ENCODE measurements around the gene PRKCH. TPM values are rescaled to one million over a fixed set of nuclear protein-coding genes. Genes with fewer than 3 reads are reported as not detected.

Gene PRKCH
- total and polyA plus RNA-seq, 3 experiments from 2014 or later = 165 to 369 (median 166) TPM

- H3K4me3 ChIP-seq (ENCODE audit: low read length) = no peak overlapping the region
- H3K4me3 Mint-ChIP-seq = peak overlapping the region in 6 of 7 donors; percentile 12 to 46 (median 34)
Measured at GRCh38 chr14:61475316-61475715, 153.9 kb downstream of the PRKCH start.

GRCh38 chr14:61476105-61476753 is 154.8 kb downstream of the PRKCH start:
- Histone ChIP-seq H3K9me3 (ENCODE audit: low read length) (no peaks in the 10 kb centered on the region), H3K27me3 (ENCODE audit: insufficient read depth, low read length, poor library complexity, severe bottlenecking) (no peaks in the 10 kb centered on the region), H3K27ac (ENCODE audit: low read depth, low read length) (peak overlapping the region; percentile 80), H3K4me1 (ENCODE audit: insufficient read depth, low read length) (peaks cover 96% of the 10 kb centered on the region), H3K4me3 (ENCODE audit: low read length) (peak overlapping the region; percentile 35), H3K36me3 (ENCODE audit: insufficient read depth, low read length) (peaks cover 6% of the 10 kb centered on the region)
- Mint-ChIP-seq H3K4me1 (peaks cover 91 to 98% (median 97%) of the 10 kb centered on the region in 3 donors), H3K27ac (peak overlapping the region; percentile 89 to 100 (median 99)), H3K36me3 (peaks cover 8 to 74% (median 28%) of the 10 kb centered on the region in 3 donors), H3K4me3 (peak overlapping the region; percentile 39 to 78 (median 69)), H3K27me3 (peaks cover 0 to 8% of the 10 kb centered on the region in 2 donors), H3K9me3 (no peaks in the 10 kb centered on the region)
- DNase-seq = no peak
- CTCF ChIA-PET = interaction anchor here (0.6 to 3.9 kb wide), 19 partner anchors 13 to 361 kb away, joined by 3 to 19 read pairs (median 4); partner anchors contain the start of genes PRKCH and TMEM30B
- POLR2A ChIA-PET = interaction anchor here (0.7 to 2.5 kb wide), 8 partner anchors 9 to 274 kb away, joined by 3 to 8 read pairs (median 4); partner anchors contain the start of gene HIF1A

More at GRCh38 chr14:61475316-61475715, 153.9 kb downstream of the PRKCH start:
- H3K9me3 Mint-ChIP-seq = no peaks in the 10 kb centered on the region
- Histone ChIP-seq H3K27ac (ENCODE audit: low read depth, low read length) (no peak overlapping the region), H3K4me1 (ENCODE audit: insufficient read depth, low read length) (peaks cover 96% of the 10 kb centered on the region), H3K27me3 (ENCODE audit: insufficient read depth, low read length, poor library complexity, severe bottlenecking) (no peaks in the 10 kb centered on the region), H3K36me3 (ENCODE audit: insufficient read depth, low read length) (no peaks in the 10 kb centered on the region), H3K9me3 (ENCODE audit: low read length) (no peaks in the 10 kb centered on the region)
- H3K27ac Mint-ChIP-seq = peak overlapping the region; percentile 87 to 100 (median 96)
- H3K27me3 Mint-ChIP-seq = peaks cover 0 to 9% of the 10 kb centered on the region in 2 donors
- H3K4me1 Mint-ChIP-seq = peaks cover 93 to 98% (median 97%) of the 10 kb centered on the region in 3 donors
- peak in 1 of 5 donors; percentile 41 for DNase-seq
- ChIA-PET POLR2A (interaction anchor here (0.7 to 1.6 kb wide), 3 partner anchors 8 to 195 kb away, joined by 3 to 5 read pairs (median 3); no protein-coding TSS in a partner anchor), CTCF (interaction anchor here (0.9 to 3.9 kb wide), 17 partner anchors 8 to 362 kb away, joined by 3 to 19 read pairs (median 4); partner anchors contain the start of genes PRKCH and TMEM30B)
- peaks cover 8 to 74% (median 25%) of the 10 kb centered on the region in 3 donors for H3K36me3 Mint-ChIP-seq

DNA sequence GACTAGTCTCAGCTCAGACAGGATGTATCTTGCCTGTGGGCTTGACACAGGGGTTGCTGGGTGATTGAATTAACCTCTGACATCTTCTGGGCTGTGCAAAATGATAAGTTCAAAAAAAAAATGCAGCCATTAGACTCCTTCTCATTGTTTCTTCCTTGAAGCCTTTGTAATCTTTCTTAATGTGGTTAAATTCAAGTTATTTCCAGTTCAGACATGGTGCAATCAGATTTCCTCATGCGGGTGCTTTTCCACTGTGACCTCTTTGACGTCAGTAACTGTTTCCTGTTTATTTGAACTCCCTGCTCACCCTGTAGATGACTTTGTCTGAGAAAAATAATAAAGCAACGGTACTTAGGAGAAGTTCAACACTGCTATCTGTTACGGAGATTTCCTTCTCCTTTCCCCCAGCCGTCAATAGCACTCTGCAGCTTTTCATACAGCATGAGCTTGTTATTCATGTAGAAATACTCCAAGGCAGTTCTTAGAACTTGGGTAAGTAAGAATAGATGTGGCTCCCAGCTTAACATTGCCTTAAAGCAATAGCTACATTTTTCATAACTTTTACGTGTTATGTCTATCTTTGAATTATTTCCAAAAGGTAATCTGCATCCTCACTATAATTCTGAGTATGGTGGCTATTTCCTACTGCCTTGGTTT is 155.5 kb downstream of the PRKCH start:
- POLR2A ChIA-PET = interaction anchor here (0.7 to 2.5 kb wide), 6 partner anchors 17 to 273 kb away, joined by 3 to 8 read pairs (median 4); partner anchors contain the start of gene HIF1A
- H3K27me3 Mint-ChIP-seq = peaks cover 0 to 8% of the 10 kb centered on the region in 2 donors
- peak overlapping the region; percentile 89 to 100 (median 99) for H3K27ac Mint-ChIP-seq
- H3K36me3 Mint-ChIP-seq = peaks cover 8 to 73% (median 28%) of the 10 kb centered on the region in 3 donors
- H3K9me3 ChIP-seq (ENCODE audit: low read length) = no peaks in the 10 kb centered on the region
- peaks cover 93% of the 10 kb centered on the region for H3K4me1 ChIP-seq (ENCODE audit: insufficient read depth, low read length)
- peaks cover 9% of the 10 kb centered on the region for H3K36me3 ChIP-seq (ENCODE audit: insufficient read depth, low read length)
- peaks cover 88 to 96% (median 96%) of the 10 kb centered on the region in 3 donors for H3K4me1 Mint-ChIP-seq
- CTCF ChIA-PET = interaction anchor here (0.6 to 3.9 kb wide), 12 partner anchors 13 to 361 kb away, joined by 3 to 19 read pairs (median 5); partner anchors contain the start of genes PRKCH and TMEM30B
- H3K4me3 ChIP-seq (ENCODE audit: low read length) = peak overlapping the region; percentile 35
- peak; percentile 32 to 93 (median 83) for DNase-seq
- no peaks in the 10 kb centered on the region for H3K27me3 ChIP-seq (ENCODE audit: insufficient read depth, low read length, poor library complexity, severe bottlenecking)
- peak overlapping the region; percentile 80 for H3K27ac ChIP-seq (ENCODE audit: low read depth, low read length)
- H3K9me3 Mint-ChIP-seq = no peaks in the 10 kb centered on the region
- H3K4me3 Mint-ChIP-seq = peak overlapping the region; percentile 39 to 78 (median 69)

GRCh38 chr14:61477712-61478462 is 156.5 kb downstream of the PRKCH start:
- DNase-seq = peak in 1 of 5 donors; percentile 29
- Histone ChIP-seq H3K4me1 (ENCODE audit: insufficient read depth, low read length) (peaks cover 87% of the 10 kb centered on the region), H3K27ac (ENCODE audit: low read depth, low read length) (peak overlapping the region; percentile 80), H3K9me3 (ENCODE audit: low read length) (no peaks in the 10 kb centered on the region), H3K36me3 (ENCODE audit: insufficient read depth, low read length) (peaks cover 17% of the 10 kb centered on the region), H3K27me3 (ENCODE audit: insufficient read depth, low read length, poor library complexity, severe bottlenecking) (no peaks in the 10 kb centered on the region), H3K4me3 (ENCODE audit: low read length) (peak overlapping the region; percentile 1)
- POLR2A ChIA-PET = interaction anchor here (0.5 to 2.5 kb wide), 6 partner anchors 23 to 284 kb away, joined by 3 to 10 read pairs (median 4); partner anchors contain the start of genes PRKCH and SNAPC1
- Mint-ChIP-seq H3K9me3 (no peaks in the 10 kb centered on the region), H3K27me3 (peaks cover 0 to 5% of the 10 kb centered on the region in 2 donors), H3K4me3 (peak overlapping the region; percentile 52 to 75 (median 64)), H3K4me1 (peaks cover 84 to 94% (median 94%) of the 10 kb centered on the region in 3 donors), H3K27ac (peak overlapping the region; percentile 89 to 100 (median 99)), H3K36me3 (peaks cover 8 to 76% (median 27%) of the 10 kb centered on the region in 3 donors)
- CTCF ChIA-PET = interaction anchor here (0.8 to 3.9 kb wide), 11 partner anchors 12 to 217 kb away, joined by 3 to 19 read pairs (median 4); partner anchors contain the start of gene TMEM30B

DNA sequence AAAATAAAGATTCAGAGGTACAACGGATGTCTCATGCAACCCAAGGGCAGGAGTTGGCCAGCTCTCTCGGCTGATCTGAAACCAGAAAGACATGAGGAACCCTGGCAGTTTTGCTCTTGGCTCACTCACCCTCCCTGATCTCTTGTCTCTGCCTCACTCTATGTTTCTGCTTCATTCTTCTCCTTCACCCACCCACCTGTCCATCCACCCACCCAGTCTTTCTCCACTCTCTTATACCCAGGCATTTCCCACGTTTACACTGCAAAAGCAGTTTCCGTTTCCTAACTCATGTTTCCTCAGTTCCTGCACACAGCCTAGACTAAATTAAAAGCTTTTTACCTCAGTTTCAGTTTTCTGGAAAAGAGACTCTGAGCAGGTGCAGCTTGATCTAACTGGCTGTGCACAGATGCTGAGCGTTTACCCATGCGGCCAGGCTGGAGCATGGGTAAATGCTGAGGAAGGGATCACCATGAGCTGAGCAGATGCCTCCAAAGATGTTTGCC is 157.6 kb downstream of the PRKCH start:
- Histone ChIP-seq H3K27ac (ENCODE audit: low read depth, low read length) (peak overlapping the region; percentile 1), H3K9me3 (ENCODE audit: low read length) (no peaks in the 10 kb centered on the region), H3K4me1 (ENCODE audit: insufficient read depth, low read length) (peaks cover 79% of the 10 kb centered on the region), H3K4me3 (ENCODE audit: low read length) (no peak overlapping the region), H3K27me3 (ENCODE audit: insufficient read depth, low read length, poor library complexity, severe bottlenecking) (no peaks in the 10 kb centered on the region), H3K36me3 (ENCODE audit: insufficient read depth, low read length) (peaks cover 27% of the 10 kb centered on the region)
- no peak for DNase-seq
- no peaks in the 10 kb centered on the region for H3K9me3 Mint-ChIP-seq
- H3K27me3 Mint-ChIP-seq = peaks cover 0 to 3% of the 10 kb centered on the region in 2 donors
- ChIA-PET CTCF (interaction anchor here (0.8 to 1.8 kb wide), 9 partner anchors 11 to 358 kb away, joined by 3 to 9 read pairs (median 4); partner anchors contain the start of genes SNAPC1 and TMEM30B), POLR2A (interaction anchor here (0.6 to 1.7 kb wide), 3 partner anchors 31 to 283 kb away, joined by 3 to 4 read pairs (median 3); partner anchors contain the start of gene SNAPC1)
- peak overlapping the region; percentile 89 to 100 (median 99) for H3K27ac Mint-ChIP-seq
- H3K36me3 Mint-ChIP-seq = peaks cover 4 to 78% (median 24%) of the 10 kb centered on the region in 3 donors
- H3K4me1 Mint-ChIP-seq = peaks cover 82 to 93% (median 91%) of the 10 kb centered on the region in 3 donors
- H3K4me3 Mint-ChIP-seq = peak overlapping the region; percentile 40 to 77 (median 64)

DNA sequence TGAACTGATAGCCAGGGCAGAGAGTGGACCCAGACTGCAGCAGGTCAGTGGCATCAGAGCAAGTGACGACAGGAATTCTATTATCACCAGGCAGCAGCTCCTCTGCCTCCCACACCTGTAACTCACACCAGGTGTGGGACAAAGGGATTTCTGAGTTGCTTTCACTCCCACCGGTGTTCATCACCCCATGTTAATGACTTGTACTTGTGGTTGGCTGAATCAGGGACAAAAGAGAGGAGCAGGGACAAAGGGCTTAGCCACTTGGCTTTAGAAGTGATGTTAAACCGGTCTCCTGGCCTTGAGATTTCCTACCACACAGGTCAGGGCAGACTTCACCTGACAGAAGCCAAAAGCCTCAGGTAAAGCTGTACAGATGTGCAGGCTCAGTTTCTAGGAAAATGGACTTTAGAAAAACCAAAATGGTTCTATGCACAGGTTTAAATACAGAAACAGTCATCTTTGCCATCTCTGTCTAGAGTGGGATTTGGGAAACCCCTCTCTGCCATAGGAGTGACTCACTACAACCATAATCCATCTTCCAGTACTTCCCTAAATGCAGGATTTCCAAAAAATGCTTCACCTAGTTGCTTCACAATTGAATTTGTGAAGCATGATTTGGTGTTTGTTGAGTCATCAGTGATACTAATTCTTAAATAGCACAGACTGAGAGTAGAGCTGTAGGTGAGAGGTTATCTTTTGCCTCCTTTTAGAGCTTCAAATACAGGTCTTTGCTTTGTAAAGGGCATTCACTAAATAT is 158.5 kb downstream of the PRKCH start:
- no peak for DNase-seq
- no peaks in the 10 kb centered on the region for H3K9me3 ChIP-seq (ENCODE audit: low read length)
- peaks cover 0 to 3% of the 10 kb centered on the region in 2 donors for H3K27me3 Mint-ChIP-seq
- H3K27me3 ChIP-seq (ENCODE audit: insufficient read depth, low read length, poor library complexity, severe bottlenecking) = no peaks in the 10 kb centered on the region
- peak overlapping the region; percentile 89 to 100 (median 99) for H3K27ac Mint-ChIP-seq
- POLR2A ChIA-PET = interaction anchor here (1.7 kb wide), 1 partner anchor 282 kb away, joined by 4 read pairs; the partner anchor contains the start of gene SNAPC1
- H3K4me3 ChIP-seq (ENCODE audit: low read length) = no peak overlapping the region
- peaks cover 33% of the 10 kb centered on the region for H3K36me3 ChIP-seq (ENCODE audit: insufficient read depth, low read length)
- CTCF ChIA-PET = interaction anchor here (0.9 to 1.5 kb wide), 3 partner anchors 70 to 357 kb away, joined by 3 to 4 read pairs (median 3); no protein-coding TSS in a partner anchor
- peaks cover 70% of the 10 kb centered on the region for H3K4me1 ChIP-seq (ENCODE audit: insufficient read depth, low read length)
- peak overlapping the region in 5 of 7 donors; percentile 20 to 77 (median 56) for H3K4me3 Mint-ChIP-seq
- H3K4me1 Mint-ChIP-seq = peaks cover 77 to 92% (median 88%) of the 10 kb centered on the region in 3 donors
- H3K36me3 Mint-ChIP-seq = peaks cover 4 to 79% (median 26%) of the 10 kb centered on the region in 3 donors
- H3K27ac ChIP-seq (ENCODE audit: low read depth, low read length) = peak overlapping the region; percentile 1
- no peaks in the 10 kb centered on the region for H3K9me3 Mint-ChIP-seq
